Bronchial epithelial cell (primary cell): ENCODE results near the gene PSMC1. TPM values are rescaled to one million over a fixed set of nuclear protein-coding genes. Genes with fewer than 3 reads are reported as not detected.

Source experiments
- DNase-seq: peaks from one replicate; pipeline ENCODE4 v3.0.0-alpha.2; 2010; ENCODE audit warnings: low read depth
- FAIRE-seq: peaks from 2 replicates; lab custom pipeline; 2011; peaks lifted over from hg19 to GRCh38; lab: Jason Lieb, UNC
- H3K27me3 ChIP-seq: 2 replicates; pipeline ENCODE4 v1.5.1; 2011; ENCODE audit warnings: low read length; ENCODE audit not compliant: control insufficient read depth, insufficient read depth
- H3K36me3 ChIP-seq: 2 replicates; pipeline ENCODE4 v1.5.1; 2011; ENCODE audit warnings: low read length; ENCODE audit not compliant: control insufficient read depth, insufficient read depth
- H3K4me3 ChIP-seq: 2 replicates; pipeline ENCODE4 v1.5.1; 2011; ENCODE audit warnings: mild to moderate bottlenecking, low read depth, low read length, control low read depth
- CTCF ChIP-seq: IDR thresholded peaks from 2 replicates; pipeline ENCODE4 v1.5.1; 2011; ENCODE audit warnings: mild to moderate bottlenecking, moderate library complexity, low read length, control low read depth, inconsistent platforms; ENCODE audit not compliant: insufficient read depth, severe bottlenecking
- total RNA-seq: library from RNA; depleted of rRNA; stranded (reverse); fragments of >200 nt; gene quantifications from 2 replicates; pipeline ENCODE4 v1.2.1, GENCODE V29; 2014

PSMC1 gene
- total RNA-seq, 1 donor from 2014 or later, result 102 TPM

GRCh38 chr14:90277581-90278198, 21.3 kb downstream of the PSMC1 start:
- Histone ChIP-seq H3K36me3 (peaks cover 19% of the 10 kb centered on the region), H3K4me3 (no peak overlapping the region), H3K27me3 (no peaks in the 10 kb centered on the region)
- no peak for TF ChIP-seq CTCF
- DNase-seq (no peak), FAIRE-seq (no peak)

- H3K27me3 ChIP-seq, result no peaks in the 10 kb centered on the region
- DNase-seq, result no peak
- no peak overlapping the region for H3K4me3 ChIP-seq
- H3K36me3 ChIP-seq, result peaks cover 16% of the 10 kb centered on the region
- no peak for TF ChIP-seq CTCF
- no peak for FAIRE-seq
These were observed 22.1 kb downstream of the PSMC1 start for GRCh38 chr14:90278199-90279175.

- FAIRE-seq (no peak), DNase-seq (no peak)
- TF ChIP-seq CTCF, result no peak
- no peak overlapping the region for H3K4me3 ChIP-seq
- no peaks in the 10 kb centered on the region for H3K27me3 ChIP-seq
- H3K36me3 ChIP-seq, result peaks cover 15% of the 10 kb centered on the region
These were observed 23.7 kb downstream of the PSMC1 start for GRCh38 chr14:90280096-90280495.

- Histone ChIP-seq H3K27me3 (no peaks in the 10 kb centered on the region), H3K36me3 (peaks cover 15% of the 10 kb centered on the region), H3K4me3 (no peak overlapping the region)
- no peak for TF ChIP-seq CTCF
- FAIRE-seq, result no peak
- DNase-seq, result peak; percentile 85
These were observed 24.9 kb downstream of the PSMC1 start for GRCh38 chr14:90281261-90281660.

GRCh38 chr14:90281756-90282155, 25.4 kb downstream of the PSMC1 start:
- Histone ChIP-seq H3K27me3 (no peaks in the 10 kb centered on the region), H3K4me3 (no peak overlapping the region), H3K36me3 (peaks cover 14% of the 10 kb centered on the region)
- DNase-seq (peak; percentile 8), FAIRE-seq (no peak)
- no peak for TF ChIP-seq CTCF
